Progenitor cell of endocrine pancreas (in vitro differentiated cells): ENCODE results near the gene TBKBP1. TPM values are rescaled to one million over a fixed set of nuclear protein-coding genes. Genes with fewer than 3 reads are reported as not detected.

ENCODE experiments used
- DNase-seq: peaks from one replicate; pipeline ENCODE4 v3.0.0; 2021; ENCODE audit warnings: low spot score; ENCODE audit not compliant: unreplicated experiment
- H3K27ac Mint-ChIP-seq: 2 replicates; pipeline ENCODE4 v1.8.0; 2021; ENCODE audit warnings: mild to moderate bottlenecking, moderate library complexity, mixed read lengths
- H3K27me3 Mint-ChIP-seq: 2 replicates; pipeline ENCODE4 v1.8.0; 2021; ENCODE audit warnings: mixed read lengths
- H3K36me3 Mint-ChIP-seq: 2 replicates; pipeline ENCODE4 v1.8.0; 2022; ENCODE audit warnings: mixed read lengths; ENCODE audit not compliant: insufficient read depth
- H3K4me1 Mint-ChIP-seq: 2 replicates; pipeline ENCODE4 v1.8.0; 2021; ENCODE audit warnings: low read depth, mixed read lengths
- H3K4me3 Mint-ChIP-seq: 2 replicates; pipeline ENCODE4 v1.8.0; 2021; ENCODE audit warnings: low read depth, mild to moderate bottlenecking, moderate library complexity, mixed read lengths
- H3K9me3 Mint-ChIP-seq: 2 replicates; pipeline ENCODE4 v1.8.0; 2021; ENCODE audit warnings: low read depth, mixed read lengths
- CTCF ChIP-seq: fragments of 200-600 bp; sonication (generic); IDR thresholded peaks from one replicate; pipeline ENCODE4 v1.5.0; 2021; ENCODE audit warnings: antibody characterized with exemption, mild to moderate bottlenecking; ENCODE audit not compliant: unreplicated experiment
- total RNA-seq: library from RNA; stranded (reverse); gene quantifications from 2 replicates; pipeline ENCODE4 v1.2.1, GENCODE V29; 2021

TBKBP1 gene
- total RNA-seq, 1 donor from 2014 or later, result 21.7 TPM

GRCh38 chr17:47695429-47696376 is 1.7 kb downstream of the TBKBP1 start:
- TF ChIP-seq CTCF, result no peak
- Mint-ChIP-seq H3K4me1 (peaks cover 14% of the 10 kb centered on the region), H3K27ac (peak overlapping the region; percentile 82), H3K36me3 (peaks cover 4% of the 10 kb centered on the region), H3K4me3 (peak overlapping the region; percentile 90), H3K27me3 (peaks cover 6% of the 10 kb centered on the region), H3K9me3 (no peaks in the 10 kb centered on the region)
- no peak for DNase-seq

- no peak for DNase-seq
- no peak for TF ChIP-seq CTCF
- Mint-ChIP-seq H3K27me3 (peaks cover 4% of the 10 kb centered on the region), H3K36me3 (peaks cover 4% of the 10 kb centered on the region), H3K9me3 (no peaks in the 10 kb centered on the region), H3K4me3 (peak overlapping the region; percentile 16), H3K4me1 (peaks cover 14% of the 10 kb centered on the region), H3K27ac (no peak overlapping the region)
Observed at GRCh38 chr17:47696717-47697642, 3.0 kb downstream of the TBKBP1 start.

GRCh38 chr17:47697906-47698711 is 4.1 kb downstream of the TBKBP1 start:
- Mint-ChIP-seq H3K4me1 (peaks cover 9% of the 10 kb centered on the region), H3K9me3 (no peaks in the 10 kb centered on the region), H3K27me3 (peaks cover 4% of the 10 kb centered on the region), H3K27ac (no peak overlapping the region), H3K36me3 (peaks cover 6% of the 10 kb centered on the region), H3K4me3 (no peak overlapping the region)
- TF ChIP-seq CTCF, result no peak
- no peak for DNase-seq

- peak; percentile 98 for TF ChIP-seq CTCF
- no peak overlapping the region for H3K4me3 Mint-ChIP-seq
- H3K4me1 Mint-ChIP-seq, result peaks cover 4% of the 10 kb centered on the region
- H3K27ac Mint-ChIP-seq, result no peak overlapping the region
- no peaks in the 10 kb centered on the region for H3K9me3 Mint-ChIP-seq
- DNase-seq, result peak; percentile 75
- peaks cover 7% of the 10 kb centered on the region for H3K36me3 Mint-ChIP-seq
- H3K27me3 Mint-ChIP-seq, result peaks cover 4% of the 10 kb centered on the region
Observed at GRCh38 chr17:47698749-47699535, 5.0 kb downstream of the TBKBP1 start.
